GM18868 (cell line): ENCODE results near the gene MEIOB.

Source experiments
- ATAC-seq: cut with Tn5 transposase; IDR thresholded peaks from one replicate; pipeline ENCODE4 v1.9.1; 2021; ENCODE audit warnings: mild to moderate bottlenecking, moderate library complexity; ENCODE audit not compliant: unreplicated experiment

MEIOB gene

DNA sequence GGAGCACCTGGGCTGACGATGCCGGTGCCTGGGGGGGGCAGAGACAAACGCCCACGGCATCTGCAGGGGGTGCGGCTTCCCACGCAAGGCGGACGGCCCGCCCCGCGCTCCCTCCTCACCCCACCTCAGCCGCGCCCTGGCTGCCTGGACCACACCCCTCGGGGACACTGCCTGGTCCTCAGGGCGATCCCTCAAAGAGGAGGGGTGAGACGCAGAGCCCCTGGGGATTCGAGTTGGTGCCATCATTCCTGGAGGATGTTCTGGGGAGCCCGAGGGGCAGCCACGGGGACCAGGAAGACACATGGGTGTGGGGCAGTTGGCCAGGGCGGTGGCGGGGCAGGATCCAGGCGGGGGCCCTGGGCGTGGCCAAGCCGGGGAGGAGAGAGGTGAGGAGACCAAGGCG, 82.3 kb downstream of the MEIOB start:
- no peak for ATAC-seq

GRCh38 chr16:1788708-1789100, 83.3 kb downstream of the MEIOB start:
- no peak for ATAC-seq

DNA sequence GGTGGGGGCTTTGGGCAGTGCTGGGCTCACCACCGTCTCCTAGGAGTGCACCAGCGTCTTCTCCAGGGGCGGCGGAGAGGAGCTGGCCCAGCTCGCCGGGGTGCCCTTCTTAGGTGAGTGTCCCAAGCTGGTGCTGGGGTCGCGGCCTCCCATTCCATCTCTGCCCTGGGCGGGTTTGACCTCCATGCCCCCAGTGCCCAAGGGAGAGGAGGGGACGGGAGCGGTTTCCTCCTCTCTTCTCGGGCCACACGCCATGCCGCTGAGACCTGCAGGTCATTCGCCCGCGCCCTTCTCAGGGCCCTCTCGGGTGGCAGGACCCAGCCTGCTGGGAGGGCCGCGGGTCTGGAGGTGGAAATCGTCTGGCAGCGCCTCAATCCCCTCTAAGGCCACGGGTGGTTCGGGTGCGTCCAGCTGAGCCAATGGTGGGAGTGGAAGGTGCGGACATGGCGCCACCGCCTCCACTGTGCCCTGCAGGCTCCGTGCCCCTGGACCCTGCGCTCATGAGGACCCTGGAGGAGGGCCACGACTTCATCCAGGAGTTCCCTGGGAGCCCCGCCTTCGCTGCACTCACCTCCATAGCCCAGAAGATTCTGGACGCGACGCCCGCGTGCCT, 83.8 kb downstream of the MEIOB start:
- ATAC-seq = no peak

DNA sequence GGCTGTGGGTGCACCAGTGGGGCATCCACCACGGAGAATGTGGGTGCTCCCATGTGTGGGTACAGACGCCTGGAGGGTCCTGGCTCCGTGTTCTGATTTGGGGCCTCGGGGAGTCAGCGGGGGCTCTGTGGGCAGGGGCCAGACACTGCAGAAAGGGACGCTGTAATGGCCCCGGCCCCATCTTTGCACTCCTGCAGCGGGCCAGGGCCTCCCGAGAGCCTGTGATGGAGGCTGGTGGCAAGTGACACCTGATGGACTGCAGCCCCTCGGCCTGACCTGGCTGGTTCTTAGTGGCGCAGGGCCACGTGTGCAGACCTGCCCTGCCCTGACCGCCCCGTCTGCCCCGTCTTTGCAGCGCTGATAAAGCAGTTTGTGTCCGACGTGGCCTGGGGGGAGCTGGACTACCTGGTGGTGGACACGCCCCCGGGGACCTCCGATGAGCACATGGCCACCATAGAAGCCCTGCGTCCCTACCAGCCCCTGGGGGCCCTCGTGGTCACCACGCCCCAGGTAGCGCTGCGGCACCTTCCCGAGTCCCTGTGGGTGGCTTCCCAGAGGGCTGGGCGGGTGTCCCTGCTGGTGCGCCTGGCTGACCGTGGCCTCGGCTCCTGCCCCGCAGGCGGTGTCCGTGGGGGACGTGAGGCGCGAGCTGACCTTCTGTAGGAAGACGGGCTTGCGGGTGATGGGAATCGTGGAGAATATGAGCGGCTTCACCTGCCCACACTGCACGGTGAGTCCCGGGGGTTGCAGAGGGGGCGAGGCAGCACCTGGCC, 84.5 kb downstream of the MEIOB start:
- ATAC-seq = no peak

DNA sequence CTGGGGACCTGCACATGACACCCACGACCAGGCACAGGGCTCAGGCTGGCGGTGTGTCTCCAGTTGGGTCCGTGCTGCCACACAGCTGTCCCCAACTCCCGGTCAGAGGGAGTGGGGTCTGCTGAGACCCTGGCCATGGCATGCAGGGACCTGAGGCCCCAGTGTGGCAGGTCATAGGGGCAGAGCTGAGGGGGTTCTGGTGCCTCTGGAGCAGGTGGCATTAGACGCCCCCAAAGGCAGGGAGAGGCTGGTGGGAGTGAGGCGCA, 85.0 kb downstream of the MEIOB start:
- no peak for ATAC-seq

- no peak for ATAC-seq
Measured at GRCh38 chr16:1786242-1787055, 85.5 kb downstream of the MEIOB start.

DNA sequence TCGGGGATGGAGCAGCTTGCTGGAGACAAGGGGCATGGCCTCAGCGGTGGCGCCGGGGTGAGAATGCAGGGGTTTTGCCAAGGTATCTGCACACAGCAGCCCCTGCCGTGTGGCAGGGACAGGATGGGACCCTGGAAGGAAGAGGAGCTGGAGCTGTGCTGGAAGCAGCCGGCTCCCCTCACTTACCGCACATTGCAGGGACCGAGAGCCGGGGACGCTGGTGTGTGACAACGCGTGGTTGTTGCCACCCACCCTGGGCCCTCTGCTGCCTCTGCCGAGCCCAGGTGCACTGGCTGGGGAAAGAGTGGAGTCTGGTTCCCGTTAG, 86.2 kb downstream of the MEIOB start:
- ATAC-seq = no peak

- ATAC-seq = no peak
Measured at GRCh38 chr16:1784977-1785845, 86.8 kb downstream of the MEIOB start.
